ENCODE results near the gene LMNTD1.
"Not testable (repeated sequence)": the region's sequence is repeated elsewhere in the genome, so short reads cannot be mapped to it uniquely, and the experiment has no call there.

Gene LMNTD1

DNA sequence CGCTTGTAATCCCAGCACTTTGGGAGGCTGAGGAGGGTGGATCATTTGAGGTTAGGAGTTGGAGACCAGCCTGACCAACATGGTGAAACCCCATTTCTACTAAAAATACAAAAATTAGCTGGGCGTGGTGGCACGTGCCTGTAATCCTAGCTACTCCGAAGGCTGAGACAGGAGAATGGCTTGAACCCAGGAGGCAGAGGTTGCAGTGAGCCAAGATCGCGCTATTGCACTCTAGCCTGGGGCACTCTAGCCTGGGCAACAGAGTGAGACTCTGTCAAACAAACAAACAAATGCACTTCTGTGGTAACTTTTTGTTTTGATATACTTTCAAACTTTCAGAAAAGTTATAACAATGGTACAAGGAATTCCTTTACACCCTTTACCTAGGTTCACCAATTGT is 126.3 kb downstream of the LMNTD1 start:
- DNase-seq = not testable (repeated sequence)
